T-cell (primary cell): ENCODE data around the gene NUB1. TPM values are rescaled to one million over a fixed set of nuclear protein-coding genes. Genes with fewer than 3 reads are reported as not detected.
A peak's percentile ranks its signal among the peaks of the same experiment; 100 is the strongest.

Source experiments
- ATAC-seq, 4 experiments: fragments of 200-7000 bp in 3 of 4; fragments of 150-1000 bp in 1 of 4; cut with Tn5 transposase; replicated peaks in 1 of 4; 1 replicate in 3 of 4; 2 replicates in 1 of 4; pipeline ENCODE4 v1.10.0; 2021; ENCODE audit warnings: moderate library complexity in 3 of 4, mild to moderate bottlenecking in 2 of 4, moderate number of reproducible peaks in 1 of 4
- CTCF ChIA-PET, 2 donors: fragments of 300-600 bp; sonication (Branson Sonifier 250); formaldehyde crosslinking; loops; one replicate each; lab custom pipeline; 2022; ENCODE audit warnings: antibody characterized with exemption in 2 of 2; lab: Charles Lee
- POLR2A ChIA-PET, 2 donors: fragments of 300-600 bp; sonication (Branson Sonifier 250); formaldehyde crosslinking; loops; one replicate each; lab custom pipeline; 2022; ENCODE audit warnings: antibody characterized with exemption in 2 of 2; lab: Charles Lee
- DNase-seq, 35 experiments: peaks; one replicate each; pipeline versions ENCODE4 v3.0.0 to v3.0.0-alpha.2; 2013 to 2023
- H3K27ac ChIP-seq: one replicate; pipeline ENCODE4 v1.5.1; 2013; ENCODE audit warnings: low read length
- H3K27me3 ChIP-seq, 2 experiments: replicated peaks in 1 of 2; 1 replicate in 1 of 2; 2 replicates in 1 of 2; pipeline versions ENCODE4 v1.6.1 to v1.7.0; 2013; ENCODE audit warnings: low read length in 1 of 2, mixed read lengths in 1 of 2; ENCODE audit not compliant: control insufficient read depth in 2 of 2, insufficient read depth in 2 of 2; ENCODE audit errors: extremely low read depth in 1 of 2
- H3K36me3 ChIP-seq, 2 donors: 1 replicate in 1 of 2; 2 replicates in 1 of 2; pipeline versions ENCODE4 v1.6.1 to v1.7.0; 2013; ENCODE audit warnings: low read length in 1 of 2; ENCODE audit not compliant: control insufficient read depth in 2 of 2, insufficient read depth in 1 of 2; ENCODE audit errors: extremely low read depth in 1 of 2
- H3K4me1 ChIP-seq, 2 experiments: 1 replicate in 1 of 2; 2 replicates in 1 of 2; pipeline versions ENCODE4 v1.6.1 to v1.7.0; 2013; ENCODE audit warnings: low read length in 2 of 2, mixed read lengths in 1 of 2; ENCODE audit not compliant: insufficient read depth in 2 of 2, control insufficient read depth in 1 of 2; ENCODE audit errors: extremely low read depth in 1 of 2
- H3K4me3 ChIP-seq, 2 donors: 1 replicate in 1 of 2; 2 replicates in 1 of 2; pipeline versions ENCODE4 v1.5.1 to v1.7.0; 2013; ENCODE audit warnings: mild to moderate bottlenecking in 2 of 2, low read length in 1 of 2, moderate library complexity in 1 of 2; ENCODE audit not compliant: control insufficient read depth in 1 of 2; ENCODE audit errors: extremely low read depth in 1 of 2
- H3K9me3 ChIP-seq: 2 replicates; pipeline ENCODE4 v1.7.0; 2013
- H3K27ac Mint-ChIP-seq, 2 donors: one replicate each; pipeline ENCODE4 v1.8.0; 2020 to 2021; ENCODE audit warnings: mild to moderate bottlenecking in 2 of 2, mixed read lengths in 2 of 2
- H3K27me3 Mint-ChIP-seq, 2 donors: one replicate each; pipeline ENCODE4 v1.8.0; 2021 to 2022; ENCODE audit warnings: mixed read lengths in 2 of 2
- H3K36me3 Mint-ChIP-seq: one replicate; pipeline ENCODE4 v1.8.0; 2021; ENCODE audit warnings: mixed read lengths
- H3K4me1 Mint-ChIP-seq, 3 donors: one replicate each; pipeline ENCODE4 v1.8.0; 2020 to 2022; ENCODE audit warnings: mixed read lengths in 3 of 3, mild to moderate bottlenecking in 1 of 3
- H3K4me3 Mint-ChIP-seq, 3 donors: one replicate each; pipeline ENCODE4 v1.8.0; 2020 to 2022; ENCODE audit warnings: mild to moderate bottlenecking in 3 of 3, mixed read lengths in 3 of 3, moderate library complexity in 3 of 3
- H3K9me3 Mint-ChIP-seq, 3 donors: one replicate each; pipeline ENCODE4 v1.8.0; 2020 to 2022; ENCODE audit warnings: mixed read lengths in 3 of 3
- whole genome bisulfite sequencing: methylation state at CpG from one replicate; pipeline ENCODE4 v1.1.5; 2013; ENCODE audit warnings: missing lambda C conversion rate; ENCODE audit not compliant: insufficient coverage; 5-methylcytosine and 5-hydroxymethylcytosine counted together
- total RNA-seq, 35 experiments: library from RNA in 6 of 35; stranded (reverse) in 6 of 35; fragments of 120-200 nt in 1 of 35; gene quantifications; one replicate each; pipeline versions ENCODE4 v1.2.1 to v1.2.4 and lab custom pipeline; 2013 to 2026

The NUB1 gene
- total RNA-seq, 5 donors from 2014 or later (not counting 1 experiment from before 2014, with no cell fraction given): 77.4 to 98.9 (median 87.7) TPM

GRCh38 chr7:151405588-151405987 is 64.0 kb downstream of the NUB1 start:
- H3K4me1 Mint-ChIP-seq: peaks cover 14 to 51% (median 17%) of the 10 kb centered on the region in 3 donors
- DNase-seq (no peak), ATAC-seq (no peak)
- no peak overlapping the region for H3K27ac ChIP-seq
- peaks cover 0 to 8% of the 10 kb centered on the region in 2 donors for H3K27me3 Mint-ChIP-seq
- no peaks in the 10 kb centered on the region for H3K9me3 ChIP-seq
- no peaks in the 10 kb centered on the region for H3K36me3 ChIP-seq
- 96% methylated on average over 4 of the region's 10 CpGs for WGBS
- peaks cover 0 to 49% of the 10 kb centered on the region in 2 experiments for H3K4me1 ChIP-seq
- POLR2A ChIA-PET: interaction anchor here in 1 of 2 donors (0.6 kb wide), 1 partner anchor 154 kb away, joined by 4 read pairs; no protein-coding TSS in a partner anchor
- CTCF ChIA-PET: interaction anchor here in 1 of 2 donors (0.5 kb wide), 1 partner anchor 84 kb away, joined by 3 read pairs; no protein-coding TSS in a partner anchor
- no peak overlapping the region for H3K4me3 ChIP-seq
- peak overlapping the region in 1 of 2 donors; percentile 39 for H3K27ac Mint-ChIP-seq
- H3K27me3 ChIP-seq: peaks cover 2 to 29% of the 10 kb centered on the region in 2 experiments
- no peaks in the 10 kb centered on the region for H3K9me3 Mint-ChIP-seq
- no peaks in the 10 kb centered on the region for H3K36me3 Mint-ChIP-seq
- no peak overlapping the region for H3K4me3 Mint-ChIP-seq

GRCh38 chr7:151406051-151406875 is 64.7 kb downstream of the NUB1 start:
- H3K9me3 Mint-ChIP-seq: no peaks in the 10 kb centered on the region
- H3K9me3 ChIP-seq: no peaks in the 10 kb centered on the region
- H3K36me3 Mint-ChIP-seq: no peaks in the 10 kb centered on the region
- DNase-seq (no peak), ATAC-seq (no peak)
- H3K4me1 Mint-ChIP-seq: peaks cover 21 to 51% (median 24%) of the 10 kb centered on the region in 3 donors
- peaks cover 0 to 56% of the 10 kb centered on the region in 2 experiments for H3K4me1 ChIP-seq
- peaks cover 7 to 15% of the 10 kb centered on the region in 2 donors for H3K27me3 Mint-ChIP-seq
- peak overlapping the region in 1 of 2 donors; percentile 61 for H3K27ac Mint-ChIP-seq
- POLR2A ChIA-PET: interaction anchor here in 1 of 2 donors (0.6 kb wide), 1 partner anchor 154 kb away, joined by 4 read pairs; no protein-coding TSS in a partner anchor
- H3K36me3 ChIP-seq: no peaks in the 10 kb centered on the region
- CTCF ChIA-PET: no interaction called here
- H3K27me3 ChIP-seq: peaks cover 2 to 36% of the 10 kb centered on the region in 2 experiments
- H3K4me3 ChIP-seq: no peak overlapping the region
- WGBS: 91% methylated on average over 15 of the region's 24 CpGs
- no peak overlapping the region for H3K4me3 Mint-ChIP-seq
- H3K27ac ChIP-seq: no peak overlapping the region

GRCh38 chr7:151406886-151407583 is 65.4 kb downstream of the NUB1 start:
- H3K9me3 Mint-ChIP-seq: no peaks in the 10 kb centered on the region
- peaks cover 0 to 62% of the 10 kb centered on the region in 2 experiments for H3K4me1 ChIP-seq
- no peaks in the 10 kb centered on the region for H3K9me3 ChIP-seq
- DNase-seq: no peak
- H3K27me3 ChIP-seq: peaks cover 2 to 43% of the 10 kb centered on the region in 2 experiments
- 95% methylated on average over 7 of the region's 9 CpGs for WGBS
- H3K36me3 Mint-ChIP-seq: no peaks in the 10 kb centered on the region
- peaks cover 25 to 56% (median 26%) of the 10 kb centered on the region in 3 donors for H3K4me1 Mint-ChIP-seq
- no peaks in the 10 kb centered on the region for H3K36me3 ChIP-seq
- H3K27ac ChIP-seq: no peak overlapping the region
- H3K4me3 ChIP-seq: no peak overlapping the region
- no peak overlapping the region for H3K4me3 Mint-ChIP-seq
- no peak for ATAC-seq
- H3K27me3 Mint-ChIP-seq: peaks cover 8 to 22% of the 10 kb centered on the region in 2 donors
- H3K27ac Mint-ChIP-seq: peak overlapping the region in 1 of 2 donors; percentile 61
- ChIA-PET CTCF (no interaction called here), POLR2A (interaction anchor here in 1 of 2 donors (0.6 kb wide), 1 partner anchor 58 kb away, joined by 8 read pairs; no protein-coding TSS in a partner anchor)

- H3K27ac ChIP-seq: peak overlapping the region; percentile 94
- Mint-ChIP-seq H3K27me3 (peaks cover 8 to 30% of the 10 kb centered on the region in 2 donors), H3K27ac (peak overlapping the region; percentile 87 to 93), H3K9me3 (no peaks in the 10 kb centered on the region), H3K4me1 (peaks cover 27 to 49% (median 38%) of the 10 kb centered on the region in 3 donors), H3K36me3 (peaks cover 4% of the 10 kb centered on the region), H3K4me3 (peak overlapping the region; percentile 76 to 82 (median 78))
- peaks cover 2 to 41% of the 10 kb centered on the region in 2 experiments for H3K27me3 ChIP-seq
- DNase-seq: no peak
- CTCF ChIA-PET: interaction anchor here in 1 of 2 donors (0.5 kb wide), 1 partner anchor 36 kb away, joined by 3 read pairs; no protein-coding TSS in a partner anchor
- WGBS: 65% methylated on average over 7 of the region's 7 CpGs
- H3K4me3 ChIP-seq: peak overlapping the region in 1 of 2 donors; percentile 59
- peaks cover 0 to 62% of the 10 kb centered on the region in 2 experiments for H3K4me1 ChIP-seq
- no peaks in the 10 kb centered on the region for H3K36me3 ChIP-seq
- no peak for ATAC-seq
- POLR2A ChIA-PET: no interaction called here
- H3K9me3 ChIP-seq: no peaks in the 10 kb centered on the region
Measured at GRCh38 chr7:151408498-151408838, 66.9 kb downstream of the NUB1 start.

GRCh38 chr7:151408839-151409666 is 67.4 kb downstream of the NUB1 start:
- no peaks in the 10 kb centered on the region for H3K9me3 ChIP-seq
- Mint-ChIP-seq H3K36me3 (peaks cover 4% of the 10 kb centered on the region), H3K9me3 (no peaks in the 10 kb centered on the region), H3K4me3 (peak overlapping the region; percentile 76 to 82 (median 78)), H3K4me1 (peaks cover 27 to 48% (median 37%) of the 10 kb centered on the region in 3 donors), H3K27me3 (peaks cover 8 to 30% of the 10 kb centered on the region in 2 donors), H3K27ac (peak overlapping the region; percentile 87 to 93)
- peaks cover 0 to 56% of the 10 kb centered on the region in 2 experiments for H3K4me1 ChIP-seq
- CTCF ChIA-PET: no interaction called here
- H3K36me3 ChIP-seq: no peaks in the 10 kb centered on the region
- ATAC-seq (peak; percentile 77 to 90 (median 78)), DNase-seq (peak in 34 of 35 experiments; percentile 40 to 92 (median 76))
- WGBS: 5% methylated on average over 50 of the region's 61 CpGs
- POLR2A ChIA-PET: interaction anchor here in 1 of 2 donors (0.6 to 0.7 kb wide), 2 partner anchors 70 to 111 kb away, joined by 4 to 6 read pairs; partner anchors contain the start of gene RHEB
- peaks cover 2 to 43% of the 10 kb centered on the region in 2 experiments for H3K27me3 ChIP-seq
- peak overlapping the region; percentile 94 for H3K27ac ChIP-seq
- peak overlapping the region; percentile 59 to 63 for H3K4me3 ChIP-seq
